ENCODE results near the gene BPIFB6. TPM values are rescaled to one million over a fixed set of nuclear protein-coding genes. Genes with fewer than 3 reads are reported as not detected.

Gene BPIFB6
- total and polyA plus RNA-seq, 11 donors = not detected

GRCh38 chr20:33065785-33066184 is 34.3 kb downstream of the BPIFB6 start:
- DNase-seq (no peak), ATAC-seq (no peak)
- Histone ChIP-seq H3K9me3 (no peaks in the 10 kb centered on the region), H3K4me3 (no peak overlapping the region), H3K4me1 (no peaks in the 10 kb centered on the region), H3K27me3 (peaks cover 0 to 8% (median 0%) of the 10 kb centered on the region in 9 donors), H3K36me3 (no peaks in the 10 kb centered on the region), H3K27ac (no peak overlapping the region)
- no peak for TF ChIP-seq POLR2A (IDR thresholded peaks at IDR 0.05)
- TF ChIP-seq CTCF (IDR thresholded peaks at IDR 0.05) = no peak
- intact Hi-C loops (cut with DNase I) = no loop called here
- 84 to 95% (median 85%) methylated on average over 9 of the region's 9 CpGs for WGBS, 4 donors

GRCh38 chr20:33067806-33068205 is 36.4 kb downstream of the BPIFB6 start:
- H3K36me3 ChIP-seq = no peaks in the 10 kb centered on the region
- ATAC-seq = no peak
- peaks cover 0 to 12% (median 0%) of the 10 kb centered on the region in 9 donors for H3K27me3 ChIP-seq
- no peak for DNase-seq
- no peak overlapping the region for H3K4me3 ChIP-seq
- TF ChIP-seq POLR2A (IDR thresholded peaks at IDR 0.05) = no peak
- TF ChIP-seq CTCF (IDR thresholded peaks at IDR 0.05) = no peak
- H3K27ac ChIP-seq = no peak overlapping the region
- no peaks in the 10 kb centered on the region for H3K9me3 ChIP-seq
- H3K4me1 ChIP-seq = no peaks in the 10 kb centered on the region
- WGBS, 4 donors = 68 to 81% (median 76%) methylated on average over 3 of the region's 3 CpGs
- intact Hi-C loops (cut with DNase I) = no loop called here

GRCh38 chr20:33068251-33068939 is 36.9 kb downstream of the BPIFB6 start:
- 77 to 85% (median 83%) methylated on average over 8 to 12 of the region's 12 CpGs for WGBS, 4 donors
- H3K4me1 ChIP-seq = no peaks in the 10 kb centered on the region
- H3K36me3 ChIP-seq = no peaks in the 10 kb centered on the region
- H3K27me3 ChIP-seq = peaks cover 0 to 12% (median 0%) of the 10 kb centered on the region in 9 donors
- DNase-seq (no peak), ATAC-seq (no peak)
- H3K9me3 ChIP-seq = no peaks in the 10 kb centered on the region
- H3K27ac ChIP-seq = no peak overlapping the region
- intact Hi-C loops (cut with DNase I) = no loop called here
- no peak overlapping the region for H3K4me3 ChIP-seq
- TF ChIP-seq CTCF (IDR thresholded peaks at IDR 0.05) (no peak), POLR2A (IDR thresholded peaks at IDR 0.05) (no peak)

GRCh38 chr20:33069673-33070072 is 38.2 kb downstream of the BPIFB6 start:
- intact Hi-C loops (cut with DNase I) = no loop called here

More at GRCh38 chr20:33069673-33070072, 38.2 kb downstream of the BPIFB6 start:
- no peak for TF ChIP-seq POLR2A (IDR thresholded peaks at IDR 0.05)
- no peak for TF ChIP-seq CTCF (IDR thresholded peaks at IDR 0.05)
- no peak overlapping the region for H3K4me3 ChIP-seq
- no peak overlapping the region for H3K27ac ChIP-seq
- H3K9me3 ChIP-seq = no peaks in the 10 kb centered on the region
- H3K4me1 ChIP-seq = no peaks in the 10 kb centered on the region
- H3K36me3 ChIP-seq = no peaks in the 10 kb centered on the region
- DNase-seq (no peak), ATAC-seq (no peak)
- peaks cover 0 to 12% (median 0%) of the 10 kb centered on the region in 9 donors for H3K27me3 ChIP-seq
- 82 to 86% (median 85%) methylated on average over 9 of the region's 9 CpGs for WGBS, 4 donors

Measured in heart left ventricle (tissue), 16 donors.